GM21528 (cell line): ENCODE data around the gene ALDH1A1.

Source experiments
- ATAC-seq: cut with Tn5 transposase; IDR thresholded peaks from one replicate; pipeline ENCODE4 v1.9.1; 2021; ENCODE audit warnings: mild to moderate bottlenecking, moderate library complexity; ENCODE audit not compliant: unreplicated experiment, low FRiP score

The ALDH1A1 gene

DNA sequence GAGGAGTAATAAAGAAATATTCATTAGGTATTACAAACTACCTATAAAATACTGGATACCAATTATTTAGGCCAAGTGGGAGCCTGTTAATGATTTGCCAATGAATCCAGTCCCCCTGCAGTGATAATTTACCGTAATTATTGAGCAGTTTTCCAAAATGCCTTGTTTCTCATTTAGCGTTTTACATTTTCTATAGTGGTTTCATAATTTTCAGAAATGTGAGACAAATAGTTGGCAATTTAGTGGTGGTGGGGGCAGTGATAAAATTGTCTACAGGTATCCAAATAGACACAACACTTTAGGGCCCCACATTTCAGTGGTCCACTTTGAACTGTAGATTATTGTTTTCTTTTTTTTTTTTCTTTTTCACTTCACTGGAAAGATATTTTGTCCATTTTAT lies 27.3 kb upstream of the ALDH1A1 start:
- ATAC-seq: no peak

DNA sequence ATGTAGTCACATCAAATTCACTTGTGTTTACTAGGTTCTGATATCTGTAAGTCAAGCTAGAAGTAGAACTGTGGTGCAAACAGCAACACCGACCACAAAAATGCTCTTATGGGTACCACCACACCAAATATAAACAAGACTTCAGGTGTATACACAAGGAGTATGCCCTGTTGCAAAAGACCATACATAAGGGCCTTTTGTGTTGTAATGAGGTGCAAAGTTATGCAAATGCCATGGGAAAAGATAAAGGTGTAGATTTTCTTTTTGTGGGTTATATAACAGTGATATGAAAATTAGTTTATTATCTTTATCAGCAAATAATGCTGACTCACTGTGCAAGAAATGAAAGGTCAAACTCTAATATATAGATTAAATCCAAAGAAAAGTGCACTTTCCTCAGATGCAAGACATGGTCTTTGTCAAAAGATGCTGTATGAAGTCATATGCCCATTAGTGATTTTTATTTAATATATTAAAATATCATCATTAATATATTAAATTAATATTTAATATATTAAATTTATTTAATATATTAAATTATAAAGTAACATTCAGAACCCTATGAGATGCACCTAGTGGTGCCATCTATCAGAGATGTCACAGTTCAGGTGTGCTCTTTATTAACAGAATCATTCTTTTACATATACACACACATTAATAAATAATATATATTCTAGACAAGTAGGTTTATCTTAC lies 26.7 kb upstream of the ALDH1A1 start:
- ATAC-seq: no peak

DNA sequence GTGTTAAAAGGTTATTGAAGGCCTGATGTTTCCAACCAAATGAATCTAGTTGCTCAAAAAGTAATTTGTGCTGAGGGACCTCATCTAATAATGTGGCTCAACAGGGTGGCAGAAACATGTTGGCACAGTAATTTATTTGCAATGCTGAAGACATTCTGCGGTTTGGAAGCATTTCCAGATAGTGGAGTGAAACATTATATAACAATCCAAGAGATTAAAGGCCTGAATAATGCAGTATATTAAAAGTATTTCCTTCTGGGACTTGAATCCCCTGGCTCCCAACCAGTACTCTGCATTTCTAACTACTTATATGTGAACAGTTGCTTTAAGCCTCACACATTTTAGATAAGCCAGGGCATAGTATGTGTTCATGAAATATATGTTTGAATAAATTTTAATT lies 25.9 kb upstream of the ALDH1A1 start:
- ATAC-seq: no peak

DNA sequence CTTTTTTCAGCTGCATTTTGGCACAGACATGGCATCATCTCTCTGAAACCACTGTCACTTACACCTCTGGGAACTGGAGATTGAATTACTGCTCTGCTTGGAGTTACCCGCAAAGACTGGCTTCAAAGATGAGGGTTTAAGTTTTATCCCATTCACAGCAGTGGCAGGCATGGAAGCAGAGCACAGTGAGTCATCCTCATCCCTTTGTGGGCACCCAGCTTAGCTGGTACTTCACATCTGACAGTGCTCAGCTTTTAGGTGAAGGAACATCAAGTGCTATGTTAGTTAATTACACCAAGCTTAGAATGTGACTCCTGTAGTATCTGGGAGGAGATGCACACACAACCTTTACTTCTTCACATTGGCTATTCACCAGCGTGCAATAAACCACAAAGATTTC lies 24.8 kb upstream of the ALDH1A1 start:
- no peak for ATAC-seq

DNA sequence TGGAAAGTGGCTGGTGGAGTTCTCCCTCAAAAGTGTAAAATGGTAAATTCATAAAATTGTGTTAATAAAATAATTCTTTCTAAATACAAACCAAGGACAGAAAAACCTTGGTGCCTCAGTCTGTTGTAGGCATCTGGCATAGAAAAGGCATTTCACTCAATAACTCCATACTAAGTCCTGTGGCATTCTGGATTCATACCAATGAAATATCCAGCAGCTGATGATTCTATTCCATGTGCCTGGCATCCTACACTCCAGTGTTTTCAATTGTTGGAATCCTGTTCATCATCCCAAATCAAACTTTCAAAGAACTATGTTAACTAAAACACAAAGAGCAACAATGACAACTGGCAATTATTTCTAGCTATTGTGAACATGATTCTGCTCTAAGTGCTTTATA lies 21.6 kb upstream of the ALDH1A1 start:
- no peak for ATAC-seq

DNA sequence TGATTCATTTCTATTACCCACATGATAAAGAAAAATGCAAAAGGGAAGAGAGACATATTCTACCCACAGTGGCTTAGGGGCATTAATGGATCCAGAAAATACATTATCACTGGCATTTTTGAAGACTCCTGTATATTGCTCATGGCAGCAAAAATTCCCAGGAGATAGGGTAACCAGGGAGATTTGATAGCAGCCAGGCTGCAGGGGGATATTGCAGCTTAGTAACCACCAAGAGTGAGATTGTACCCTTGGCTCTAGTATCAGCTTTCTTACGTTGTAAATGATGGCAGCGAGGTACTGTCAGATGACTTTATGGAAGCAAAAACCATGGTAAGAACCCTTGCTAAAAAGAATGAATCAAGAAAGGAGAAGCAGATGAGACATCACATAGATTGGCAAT lies 19.8 kb upstream of the ALDH1A1 start:
- ATAC-seq: no peak

DNA sequence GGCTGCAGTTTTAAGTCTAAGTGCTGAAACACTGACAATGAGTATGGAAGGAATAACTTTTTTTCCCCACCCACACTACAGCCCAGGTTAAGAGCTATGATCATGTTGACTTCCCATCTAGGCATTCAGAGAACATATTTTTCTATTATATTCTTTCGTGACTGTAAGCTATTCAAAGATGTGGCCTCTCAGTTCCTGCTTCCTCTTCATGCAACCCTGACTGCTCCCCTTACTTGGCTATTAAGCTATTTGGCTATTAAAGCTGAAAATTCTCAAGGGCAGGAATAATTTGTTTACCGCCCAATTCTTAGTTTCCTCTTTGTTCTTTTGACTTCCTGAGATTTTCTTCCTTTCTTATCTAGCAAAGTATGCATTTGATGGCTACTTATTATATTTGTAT lies 18.6 kb upstream of the ALDH1A1 start:
- no peak for ATAC-seq

DNA sequence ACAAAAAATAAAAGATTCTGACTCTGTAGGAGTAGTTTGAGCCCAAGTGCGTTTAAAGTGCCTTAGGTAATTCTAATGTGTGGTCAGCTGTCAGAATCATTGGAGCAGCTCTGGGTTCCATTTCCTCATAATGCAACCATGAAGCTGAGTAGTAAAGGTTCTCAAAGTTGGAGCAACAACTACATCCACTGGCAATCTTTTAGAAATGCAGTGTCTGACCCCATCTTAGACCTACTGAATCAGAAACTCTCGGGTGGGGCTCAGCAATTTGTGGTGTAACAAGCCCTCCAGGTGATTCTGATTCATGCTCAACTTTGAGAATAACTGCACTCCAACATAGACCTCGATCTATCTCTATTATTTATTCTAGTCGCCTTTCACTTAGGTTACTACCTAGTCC lies 7.6 kb upstream of the ALDH1A1 start:
- ATAC-seq: no peak

DNA sequence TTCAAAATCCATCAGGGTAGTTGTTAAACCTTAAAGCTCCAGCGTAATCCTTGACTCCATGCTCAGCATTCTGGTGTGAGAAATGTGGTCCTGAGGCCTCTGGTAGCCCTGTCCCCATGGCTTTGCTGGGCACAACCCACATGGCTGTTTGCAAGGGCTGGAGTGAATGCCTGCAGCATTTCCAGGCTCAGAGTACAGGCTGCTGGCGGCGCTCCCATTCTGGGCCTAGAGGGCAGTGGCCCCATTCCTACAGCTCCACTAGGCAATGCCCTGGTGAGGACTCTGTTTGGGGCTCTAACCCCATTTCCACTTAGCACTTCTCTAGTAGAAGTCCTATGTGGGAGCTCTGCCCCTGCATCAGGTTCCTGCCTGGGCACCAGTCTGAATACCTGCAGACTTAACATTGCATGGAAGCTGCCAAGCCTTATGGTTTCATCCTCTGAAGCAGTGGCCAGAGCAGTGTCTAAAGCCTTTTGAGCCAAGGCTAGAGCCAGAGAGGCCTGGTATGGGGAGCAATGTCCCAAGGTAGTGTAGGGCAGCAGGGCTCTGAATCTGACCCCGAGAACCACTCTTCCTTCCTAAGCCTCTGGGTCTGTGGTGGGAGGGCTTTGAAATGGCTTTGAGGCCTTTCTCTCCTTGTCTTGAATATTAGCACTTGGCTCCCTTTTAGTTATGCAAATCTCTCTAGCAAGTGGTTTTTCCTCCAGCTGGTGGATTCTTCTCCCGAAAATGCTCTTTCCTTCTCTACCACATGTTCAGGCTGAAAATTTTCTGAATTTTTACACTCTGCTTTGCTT lies 5.8 kb upstream of the ALDH1A1 start:
- ATAC-seq: no peak

DNA sequence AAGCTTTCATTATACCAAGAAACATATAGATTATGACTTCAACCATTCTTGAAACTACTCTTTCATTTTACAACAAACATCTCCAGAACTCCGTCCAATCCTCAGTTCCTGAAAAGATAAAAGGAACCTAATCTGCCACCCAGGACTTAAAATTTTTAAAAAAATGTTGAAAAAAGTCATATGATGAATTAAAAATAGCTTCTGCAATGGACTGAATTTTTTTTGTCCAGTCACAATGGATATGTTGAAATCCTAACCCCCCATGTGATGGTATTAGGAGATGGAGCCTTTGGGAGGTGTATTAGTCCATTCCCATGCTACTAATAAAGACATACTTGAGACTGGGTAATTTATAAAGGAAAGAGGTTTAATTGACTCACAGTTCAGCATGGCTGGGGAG lies 2.7 kb upstream of the ALDH1A1 start:
- ATAC-seq: no peak

DNA sequence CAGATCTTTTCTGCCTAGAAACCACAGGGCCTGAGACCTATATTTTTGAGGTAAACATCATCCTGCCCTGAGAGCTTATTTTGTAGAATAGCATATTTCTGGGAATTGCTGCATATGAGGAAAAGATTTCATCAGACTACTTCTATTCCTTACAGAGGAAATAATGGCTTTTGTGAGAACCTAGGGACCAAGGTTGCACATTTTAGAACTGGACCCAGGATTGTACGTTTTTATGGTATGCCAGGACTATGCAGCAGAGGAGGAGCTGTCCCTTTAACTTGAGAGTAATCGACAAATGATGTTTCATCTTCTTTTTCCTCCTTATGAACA lies 2.2 kb upstream of the ALDH1A1 start:
- no peak for ATAC-seq

DNA sequence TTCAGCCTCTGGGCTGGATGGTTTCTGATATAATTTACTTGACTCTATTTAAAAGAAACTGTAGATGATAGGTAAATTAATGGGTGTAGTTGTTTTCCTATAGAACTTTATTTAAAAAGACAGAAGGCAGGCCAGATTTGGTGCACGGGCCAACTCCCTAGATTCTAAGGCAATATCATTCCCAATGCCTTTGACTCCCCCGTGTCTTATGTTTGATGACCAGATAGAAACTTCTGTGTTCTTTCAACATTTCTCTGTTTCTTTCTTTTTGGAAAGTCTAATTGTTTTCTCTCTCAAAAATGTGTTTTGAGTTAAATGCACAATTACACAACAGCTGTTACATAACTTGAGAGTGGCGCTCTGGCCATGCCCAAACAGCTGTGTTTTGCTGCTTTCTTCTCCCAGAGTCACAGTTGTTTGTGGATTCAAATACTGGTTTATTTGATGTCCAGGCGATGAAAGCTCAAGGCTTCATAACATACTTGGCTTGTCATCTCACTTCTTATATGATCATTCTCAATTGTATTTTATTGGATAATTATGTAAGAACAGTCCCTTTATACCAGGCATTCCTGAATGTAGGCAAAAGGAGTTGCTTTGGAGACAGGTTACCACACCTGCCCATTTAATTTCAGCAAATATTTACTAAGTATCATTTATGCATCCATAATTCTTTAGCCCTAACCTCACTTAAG lies 1.7 kb upstream of the ALDH1A1 start:
- ATAC-seq: no peak

DNA sequence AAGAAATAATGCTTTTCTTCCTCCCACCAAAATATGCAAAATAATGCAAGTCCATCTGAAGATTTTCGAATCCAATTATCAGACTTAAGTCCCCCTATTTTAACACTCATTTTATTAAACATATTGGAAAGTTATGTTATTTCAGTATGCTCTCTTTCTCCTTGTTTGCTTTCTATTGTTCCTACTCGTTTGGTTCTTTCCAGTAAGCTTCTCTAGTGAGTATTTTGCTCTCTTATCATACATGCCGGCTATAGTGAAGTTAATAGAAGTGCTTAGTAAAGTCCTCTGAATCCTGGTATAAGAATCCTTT lies 517 bp downstream of the ALDH1A1 start:
- ATAC-seq: no peak

DNA sequence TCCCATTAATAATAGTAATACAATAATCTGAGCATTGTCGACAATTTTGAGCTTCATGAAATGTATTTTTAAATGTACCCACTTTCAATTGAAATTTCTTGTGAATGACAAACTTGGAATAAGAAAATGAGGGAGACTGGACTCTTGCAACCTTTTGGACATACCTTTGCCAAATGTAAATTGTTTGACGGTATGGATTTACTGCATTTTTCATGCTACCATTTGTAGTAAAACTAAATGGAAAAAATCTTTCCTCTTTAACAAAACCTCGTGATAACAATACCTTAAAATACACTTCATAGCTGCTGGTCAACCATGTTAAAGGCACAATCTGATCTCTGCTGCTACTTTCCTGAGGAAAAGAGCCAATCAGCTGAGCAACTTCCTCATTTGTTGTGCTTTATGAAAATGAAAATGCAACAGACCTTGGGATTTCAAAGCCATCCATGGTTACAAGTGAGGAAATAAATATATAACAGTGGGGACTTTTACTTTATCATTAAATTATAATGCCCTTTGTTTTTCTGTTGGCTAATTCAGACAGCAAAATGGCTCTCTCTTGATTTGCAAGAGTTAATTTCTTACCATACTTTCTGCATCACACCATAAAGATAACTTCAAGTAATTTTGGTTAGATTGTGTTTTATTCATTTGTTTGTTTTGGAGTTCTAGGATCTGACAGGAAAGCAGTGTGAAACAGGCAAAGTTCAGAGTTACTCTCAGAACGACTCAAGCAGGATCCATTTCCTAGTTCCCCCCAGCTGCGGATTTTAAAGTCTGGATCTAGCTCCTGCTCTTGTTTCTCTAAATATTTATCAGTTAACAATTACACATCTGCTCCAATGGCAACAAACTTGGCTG lies 1.1 kb downstream of the ALDH1A1 start:
- no peak for ATAC-seq

DNA sequence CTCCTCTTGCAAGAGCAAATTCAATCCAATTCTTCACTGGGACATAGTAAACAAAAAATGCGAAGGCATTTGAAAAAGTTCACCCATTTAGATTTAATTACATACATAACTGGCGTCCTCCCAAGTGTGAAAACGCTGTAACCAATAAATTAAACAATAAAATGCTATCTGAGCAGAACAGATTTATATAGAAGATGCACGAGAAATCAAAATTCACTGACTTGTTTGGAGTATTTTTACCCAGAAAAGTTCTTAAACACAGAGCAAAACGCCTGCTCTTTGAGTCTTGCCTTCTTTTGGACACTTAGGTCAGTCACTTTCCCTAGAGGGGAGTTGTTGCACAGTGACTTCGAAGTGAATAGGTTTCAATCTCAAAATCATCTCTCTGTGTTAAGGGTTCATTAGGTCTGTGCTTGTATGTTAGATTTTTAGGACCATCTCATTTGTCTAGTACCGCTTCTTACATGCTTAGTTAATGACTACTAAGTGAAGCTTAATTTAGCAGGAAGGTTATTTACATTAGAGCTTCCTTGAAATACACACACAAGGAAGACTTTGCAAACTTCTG lies 1.9 kb downstream of the ALDH1A1 start:
- ATAC-seq: no peak

DNA sequence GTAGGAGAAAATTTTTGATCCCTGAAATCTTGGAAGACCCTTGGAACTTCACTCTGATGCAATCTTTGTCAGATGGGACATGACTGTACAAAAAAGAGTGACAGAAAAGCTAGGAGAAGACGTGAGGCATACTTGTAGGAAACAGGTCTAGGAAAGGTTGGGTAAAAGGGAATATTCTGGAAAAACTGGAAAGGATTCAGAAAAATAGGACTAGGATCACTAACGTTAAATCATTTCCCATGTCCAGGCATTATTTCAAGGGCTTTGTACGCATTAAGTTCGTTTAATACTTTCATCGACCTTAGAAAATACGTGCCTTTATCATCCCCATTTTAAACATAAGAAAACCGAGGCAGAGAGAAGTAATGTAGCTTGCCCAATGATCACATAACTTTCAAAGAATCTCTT lies 2.9 kb downstream of the ALDH1A1 start:
- ATAC-seq: no peak

DNA sequence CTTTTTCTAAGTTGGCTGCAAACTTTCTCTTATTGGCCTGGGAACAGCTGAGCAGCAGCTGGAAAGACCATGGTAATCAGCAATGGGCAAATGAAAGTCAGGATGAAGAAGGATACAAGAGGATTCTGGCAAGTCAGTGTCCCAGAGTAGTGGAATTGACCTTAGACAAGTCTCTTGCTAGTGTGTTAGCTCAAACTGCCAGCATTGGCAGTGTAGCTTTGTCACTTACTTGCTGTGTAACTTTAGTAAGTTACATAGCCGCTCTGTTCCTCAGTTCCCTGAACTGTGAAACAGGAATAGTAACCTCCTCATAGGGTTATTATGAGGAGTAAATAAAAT lies 3.6 kb downstream of the ALDH1A1 start:
- ATAC-seq: no peak

DNA sequence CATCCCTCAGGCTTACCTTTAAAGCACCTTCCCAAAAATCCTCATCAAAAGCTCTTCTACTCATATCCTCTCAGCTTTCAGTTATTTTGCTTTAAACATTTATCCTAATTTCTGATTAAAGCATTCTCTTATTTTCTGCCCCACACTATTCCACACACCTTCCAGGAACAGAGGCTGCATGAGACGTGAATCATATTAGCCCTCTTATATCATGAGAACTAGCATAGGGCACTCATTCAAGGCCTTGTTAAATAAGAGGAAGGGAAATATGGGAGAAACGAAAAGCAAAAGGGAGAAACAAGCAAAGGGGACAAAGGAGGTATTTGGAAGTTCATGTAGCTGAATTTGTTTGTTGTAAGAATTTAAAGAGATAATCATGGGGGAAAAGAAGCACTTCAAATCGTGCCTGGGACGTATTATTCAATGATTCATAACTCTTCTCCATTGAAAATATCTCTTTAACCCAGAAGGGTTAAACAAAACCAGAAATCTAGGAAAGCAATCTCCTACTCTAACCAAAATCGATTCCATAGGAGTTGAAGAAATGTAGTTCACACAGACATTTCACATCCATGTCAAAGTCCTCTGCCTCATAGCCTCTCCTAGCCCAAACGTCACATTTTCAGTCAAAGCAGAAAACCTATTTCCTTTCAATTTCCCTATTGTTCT lies 4.1 kb downstream of the ALDH1A1 start:
- no peak for ATAC-seq

DNA sequence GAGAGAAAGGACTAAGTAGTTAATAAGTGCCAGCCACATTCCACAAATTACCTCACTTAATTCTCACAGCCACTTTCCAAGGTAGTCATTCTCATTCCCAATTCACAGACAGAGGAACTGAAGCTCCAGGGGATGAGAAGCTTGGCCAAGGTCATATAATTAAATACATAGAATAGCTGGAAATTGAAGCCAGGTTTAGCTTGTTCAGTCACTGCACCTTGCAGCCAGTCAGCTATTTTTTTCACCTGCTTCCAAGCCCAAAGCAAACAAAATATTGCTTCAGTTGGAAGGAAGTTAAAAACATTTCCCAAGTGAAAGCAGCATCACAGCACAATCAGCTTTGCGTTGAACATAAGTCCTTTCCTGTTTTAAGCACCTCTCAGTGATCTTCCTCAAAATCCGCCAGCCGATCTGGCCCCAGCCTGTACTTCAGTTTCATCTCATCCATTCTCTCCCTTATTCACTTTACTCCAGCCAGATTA lies 4.8 kb downstream of the ALDH1A1 start:
- no peak for ATAC-seq

DNA sequence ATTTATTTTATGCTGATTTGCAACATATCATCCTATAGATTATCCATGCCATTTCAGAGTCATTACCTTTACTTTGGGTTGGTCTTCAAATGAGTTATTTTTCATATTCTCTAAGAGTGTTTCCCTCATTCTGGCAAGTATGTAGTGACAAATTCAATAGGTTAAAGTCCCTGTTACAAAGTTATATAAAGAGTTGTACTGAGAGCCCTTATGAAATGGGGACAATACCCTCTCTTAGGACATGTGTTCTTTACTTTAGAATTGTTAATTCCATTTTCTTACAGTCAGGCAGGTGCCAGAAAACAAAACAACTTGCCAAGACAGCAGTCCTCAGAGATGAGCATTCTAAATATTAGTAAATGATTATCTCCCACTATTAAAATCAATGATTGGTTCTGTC lies 6.0 kb downstream of the ALDH1A1 start:
- ATAC-seq: no peak
